ENCODE measurements around the gene MAD1L1.
"Not testable (repeated sequence)": the region's sequence is repeated elsewhere in the genome, so short reads cannot be mapped to it uniquely, and the experiment has no call there.

Gene MAD1L1

GRCh38 chr7:1840744-1841143 is 392.0 kb downstream of the MAD1L1 start:
- DNase-seq: not testable (repeated sequence)

GRCh38 chr7:1839701-1840100 is 393.0 kb downstream of the MAD1L1 start:
- no peak for DNase-seq

GRCh38 chr7:1838911-1839531 is 393.7 kb downstream of the MAD1L1 start:
- not testable (repeated sequence) for DNase-seq

- DNase-seq: not testable (repeated sequence)
Observed at GRCh38 chr7:1838544-1838872, 394.2 kb downstream of the MAD1L1 start.

GRCh38 chr7:1837696-1838543 is 394.8 kb downstream of the MAD1L1 start:
- not testable (repeated sequence) for DNase-seq

GRCh38 chr7:1831933-1832535 is 400.7 kb downstream of the MAD1L1 start:
- DNase-seq: not testable (repeated sequence)

GRCh38 chr7:1831471-1831870 is 401.3 kb downstream of the MAD1L1 start:
- not testable (repeated sequence) for DNase-seq

GRCh38 chr7:1829668-1830067 is 403.1 kb downstream of the MAD1L1 start:
- not testable (repeated sequence) for DNase-seq

- DNase-seq: no peak
Observed at GRCh38 chr7:1829111-1829510, 403.6 kb downstream of the MAD1L1 start.

GRCh38 chr7:1828170-1828569 is 404.6 kb downstream of the MAD1L1 start:
- not testable (repeated sequence) for DNase-seq

- DNase-seq: not testable (repeated sequence)
Observed at GRCh38 chr7:1827521-1827981, 405.2 kb downstream of the MAD1L1 start.

- not testable (repeated sequence) for DNase-seq
Observed at GRCh38 chr7:1826931-1827330, 405.8 kb downstream of the MAD1L1 start.

- DNase-seq: no peak
Observed at GRCh38 chr7:1825897-1826741, 406.6 kb downstream of the MAD1L1 start.

- not testable (repeated sequence) for DNase-seq
Observed at GRCh38 chr7:1825647-1825896, 407.2 kb downstream of the MAD1L1 start.

- DNase-seq: not testable (repeated sequence)
Observed at GRCh38 chr7:1824882-1825646, 407.7 kb downstream of the MAD1L1 start.

GRCh38 chr7:1824151-1824881 is 408.4 kb downstream of the MAD1L1 start:
- DNase-seq: not testable (repeated sequence)

- DNase-seq: no peak
Observed at GRCh38 chr7:1823376-1824150, 409.2 kb downstream of the MAD1L1 start.

- peak; percentile 2 for DNase-seq
Observed at GRCh38 chr7:1819259-1819841, 413.4 kb downstream of the MAD1L1 start.

- peak; percentile 1 for DNase-seq
Observed at GRCh38 chr7:1818575-1819258, 414.0 kb downstream of the MAD1L1 start.

Measured in NCI-H774 (cell line).